ENCODE results near the gene NFASC.

DNA sequence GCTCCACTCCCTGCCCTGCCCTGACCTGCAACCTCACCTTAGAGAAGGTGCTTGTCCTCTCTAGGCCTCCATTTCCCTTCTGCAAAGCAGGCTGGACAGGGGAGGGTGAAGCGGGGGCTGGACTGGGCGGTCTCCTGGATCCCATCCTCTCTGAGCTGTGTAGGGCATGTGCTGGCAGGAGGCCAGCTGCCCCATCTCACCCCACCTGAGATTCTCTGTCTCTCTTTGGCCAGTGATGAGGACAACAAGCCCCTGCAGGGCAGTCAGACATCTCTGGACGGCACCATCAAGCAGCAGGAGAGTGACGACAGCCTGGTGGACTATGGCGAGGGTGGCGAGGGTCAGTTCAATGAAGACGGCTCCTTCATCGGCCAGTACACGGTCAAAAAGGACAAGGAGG, 145.4 kb downstream of the NFASC start:
- TF ChIP-seq POLR2AphosphoS5 (IDR thresholded peaks at IDR 0.05; ENCODE audit: low read depth, low read length) (no peak), TAF1 (IDR thresholded peaks at IDR 0.05; ENCODE audit: low read depth, low read length) (no peak), POLR2A (IDR thresholded peaks at IDR 0.05; ENCODE audit: low read depth, low read length) (no peak), PAX5 (IDR thresholded peaks at IDR 0.05; ENCODE audit: insufficient read depth, low read length, severe bottlenecking) (no peak)
